G401 (cell line): ENCODE measurements around the gene ZNF180. TPM values are rescaled to one million over a fixed set of nuclear protein-coding genes. Genes with fewer than 3 reads are reported as not detected.
"Not testable (repeated sequence)": the region's sequence is repeated elsewhere in the genome, so short reads cannot be mapped to it uniquely, and the experiment has no call there.

Experiments
- DNase-seq: peaks from one replicate; pipeline ENCODE4 v3.0.0-alpha.2; 2015; ENCODE audit warnings: low spot score
- in situ Hi-C: cut with HindIII; loops from 2 replicates; pipeline ENCODE4 v1.10.0; 2016; ENCODE audit warnings: low sequenced_read_pairs, mixed read lengths
- total RNA-seq: library from RNA; depleted of rRNA; stranded (reverse); fragments of >200 nt; shearing (Covaris generic); gene quantifications from 2 replicates; pipeline ENCODE4 v1.2.3, GENCODE V29; 2014; rRNA removed

ZNF180 gene
- 8.0 and 15.0 TPM in 2 replicates for total RNA-seq

GRCh38 chr19:44499962-44500949 lies at the start of gene ZNF180:
TSS of gene ZNF180 (minus strand) at chr19:44500522. CDS start at chr19:44497334, 3,188 bp downstream.
- peak; percentile 96 for DNase-seq
- in situ Hi-C loops, result no loop called here

- in situ Hi-C loops, result no loop called here
- DNase-seq, result no peak
Measured at GRCh38 chr19:44549507-44549906, 49.2 kb upstream of the ZNF180 start.

GRCh38 chr19:44548736-44549135 lies 48.4 kb upstream of the ZNF180 start:
- no peak for DNase-seq
- in situ Hi-C loops, result no loop called here

GRCh38 chr19:44544031-44544430 lies 43.7 kb upstream of the ZNF180 start:
- in situ Hi-C loops, result no loop called here
- no peak for DNase-seq

- DNase-seq, result no peak
- in situ Hi-C loops, result no loop called here
Measured at GRCh38 chr19:44542671-44543070, 42.3 kb upstream of the ZNF180 start.

GRCh38 chr19:44540736-44541135 lies 40.4 kb upstream of the ZNF180 start:
- no peak for DNase-seq
- in situ Hi-C loops, result no loop called here

- DNase-seq, result no peak
- in situ Hi-C loops, result no loop called here
Measured at GRCh38 chr19:44539991-44540390, 39.7 kb upstream of the ZNF180 start.

- in situ Hi-C loops, result no loop called here
Measured at GRCh38 chr19:44539236-44539826, 39.0 kb upstream of the ZNF180 start.

GRCh38 chr19:44535361-44535760 lies 35.0 kb upstream of the ZNF180 start:
- in situ Hi-C loops, DNase-seq: not testable (repeated sequence)

More at GRCh38 chr19:44539236-44539826, 39.0 kb upstream of the ZNF180 start:
- no peak for DNase-seq

- in situ Hi-C loops, result no loop called here
- no peak for DNase-seq
Measured at GRCh38 chr19:44532819-44533218, 32.5 kb upstream of the ZNF180 start.

GRCh38 chr19:44530777-44531176 lies 30.5 kb upstream of the ZNF180 start:
- in situ Hi-C loops, result no loop called here
- DNase-seq, result no peak

- in situ Hi-C loops, result no loop called here
- DNase-seq, result no peak
Measured at GRCh38 chr19:44529536-44529935, 29.2 kb upstream of the ZNF180 start, which contains the start of gene CEACAM20. TSS of gene CEACAM20 (minus strand) at chr19:44529675. CDS start at chr19:44529509, 166 bp downstream.

GRCh38 chr19:44527554-44527953 lies 27.2 kb upstream of the ZNF180 start:
- no peak for DNase-seq
- in situ Hi-C loops, result no loop called here

GRCh38 chr19:44525721-44526430 lies 25.6 kb upstream of the ZNF180 start:
- DNase-seq, result no peak

GRCh38 chr19:44521370-44521769 lies 21.0 kb upstream of the ZNF180 start:
- in situ Hi-C loops, result no loop called here

More at GRCh38 chr19:44525721-44526430, 25.6 kb upstream of the ZNF180 start:
- in situ Hi-C loops, result no loop called here

GRCh38 chr19:44517146-44517545 lies 16.8 kb upstream of the ZNF180 start:
- DNase-seq, result no peak
- in situ Hi-C loops, result no loop called here

More at GRCh38 chr19:44521370-44521769, 21.0 kb upstream of the ZNF180 start:
- DNase-seq, result no peak

GRCh38 chr19:44515907-44516306 lies 15.6 kb upstream of the ZNF180 start:
- in situ Hi-C loops, result no loop called here
- DNase-seq, result no peak

GRCh38 chr19:44515031-44515430 lies 14.7 kb upstream of the ZNF180 start:
- in situ Hi-C loops, result no loop called here

More at GRCh38 chr19:44515031-44515430, 14.7 kb upstream of the ZNF180 start:
- no peak for DNase-seq
